ENCODE measurements around the gene DUOXA2.
A peak's percentile ranks its signal among the peaks of the same experiment; 100 is the strongest.

DUOXA2 gene

DNA sequence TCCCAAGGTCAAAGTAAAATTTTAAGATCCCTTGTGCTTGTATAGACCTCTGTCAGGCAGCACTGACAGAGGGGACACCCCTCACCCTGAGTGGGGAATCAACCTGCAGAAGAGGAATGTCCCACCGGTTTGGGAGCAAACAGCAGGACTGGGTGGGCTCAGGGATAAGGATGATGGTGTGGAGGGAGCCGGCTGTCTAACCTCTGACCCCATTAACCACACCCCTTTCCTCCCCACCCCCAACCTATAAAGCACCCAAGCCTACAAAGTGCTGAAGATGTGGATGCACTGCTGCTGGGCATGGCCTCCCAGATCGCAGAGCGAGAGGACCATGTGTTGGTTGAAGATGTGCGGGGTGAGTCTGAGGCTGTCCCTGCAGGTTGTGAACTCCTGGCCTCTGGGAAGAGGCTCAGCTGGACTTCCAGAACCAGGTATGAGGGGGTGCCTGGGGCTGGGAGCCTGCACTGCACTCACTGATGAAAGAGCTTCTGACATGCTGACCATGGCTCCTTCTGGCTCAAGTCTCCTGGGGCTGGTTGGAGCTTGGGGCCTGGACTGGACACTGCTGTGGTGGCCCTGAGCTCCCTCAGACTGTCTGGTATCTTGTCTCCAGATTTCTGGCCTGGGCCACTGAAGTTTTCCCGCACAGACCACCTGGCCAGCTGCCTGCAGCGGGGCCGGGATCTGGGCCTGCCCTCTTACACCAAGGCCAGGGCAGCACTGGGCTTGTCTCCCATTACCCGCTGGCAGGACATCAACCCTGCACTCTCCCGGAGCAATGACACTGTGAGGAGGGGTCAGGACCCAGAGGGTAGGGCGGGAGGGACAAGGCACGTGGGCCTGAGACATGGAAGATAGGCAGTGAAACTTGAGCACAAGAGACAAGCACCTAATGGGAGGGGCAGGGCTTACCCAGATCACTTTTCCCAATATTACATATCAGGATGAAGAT is 25.0 kb downstream of the DUOXA2 start:
- DNase-seq: no peak

DNA sequence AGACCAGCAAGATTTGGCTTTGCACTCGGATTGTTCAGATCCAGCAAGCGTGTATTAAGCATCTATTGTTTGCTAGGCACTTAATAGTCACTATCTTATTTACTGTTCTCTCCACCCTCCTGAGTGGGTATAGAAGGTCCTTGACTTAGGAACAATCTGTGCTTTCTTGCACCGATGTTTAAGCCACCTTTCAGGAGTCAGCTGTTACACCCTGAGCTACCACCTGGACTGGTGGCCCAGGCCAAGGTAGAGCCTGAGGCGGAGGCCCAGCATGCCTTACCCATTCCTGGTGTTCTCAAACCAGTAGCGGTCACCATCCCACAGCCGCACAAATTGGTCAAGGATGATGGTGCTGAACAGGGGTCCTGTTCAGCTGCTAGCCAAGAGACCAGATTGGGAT is 25.6 kb downstream of the DUOXA2 start:
- no peak for DNase-seq

DNA sequence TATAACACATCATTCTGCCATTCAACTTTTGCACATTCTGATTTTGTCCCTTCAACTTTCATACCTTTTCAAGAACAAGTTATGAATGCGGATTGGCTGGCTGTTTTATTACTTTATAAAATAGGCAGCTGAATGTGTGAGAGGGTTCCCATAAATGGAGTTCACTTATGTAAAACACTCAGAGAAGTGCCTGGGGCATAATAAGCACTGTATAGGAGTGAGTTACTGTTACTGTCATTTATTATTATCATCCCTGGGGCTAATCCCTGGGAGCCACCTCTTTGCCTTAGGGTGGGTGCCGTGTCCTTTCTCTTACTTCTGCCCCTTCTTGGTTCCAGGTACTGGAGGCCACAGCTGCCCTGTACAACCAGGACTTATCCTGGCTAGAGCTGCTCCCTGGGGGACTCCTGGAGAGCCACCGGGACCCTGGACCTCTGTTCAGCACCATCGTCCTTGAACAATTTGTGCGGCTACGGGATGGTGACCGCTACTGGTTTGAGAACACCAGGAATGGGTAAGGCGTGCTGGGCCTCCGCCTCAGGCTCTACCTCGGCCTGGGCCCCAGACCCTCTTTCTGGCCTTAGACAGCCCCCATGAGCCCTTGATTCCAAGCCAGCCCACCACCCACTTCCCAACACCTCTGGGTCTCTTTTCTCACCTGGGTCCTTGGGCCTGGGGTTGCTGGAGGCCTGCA is 26.6 kb downstream of the DUOXA2 start:
- DNase-seq: no peak

DNA sequence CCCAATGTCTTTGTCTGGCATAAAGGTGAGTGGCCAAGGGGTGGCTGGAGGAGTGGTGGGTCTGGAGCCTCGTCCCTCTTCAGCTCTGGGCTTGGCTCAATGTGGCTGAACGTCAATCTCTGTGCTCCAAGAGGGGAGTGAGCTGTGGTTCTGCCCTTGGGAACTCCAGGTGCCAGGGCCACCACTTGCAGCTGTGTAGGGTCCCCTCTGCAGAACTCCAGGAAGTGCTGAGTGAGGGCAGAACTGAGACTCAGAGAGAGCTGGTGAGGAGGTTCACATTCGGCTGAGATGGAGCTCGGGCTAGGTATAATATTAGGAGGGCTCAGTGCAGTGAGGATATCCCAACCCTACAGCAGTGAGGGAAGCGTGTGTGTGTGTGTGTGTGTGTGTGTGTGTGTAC is 27.3 kb downstream of the DUOXA2 start:
- no peak for DNase-seq

DNA sequence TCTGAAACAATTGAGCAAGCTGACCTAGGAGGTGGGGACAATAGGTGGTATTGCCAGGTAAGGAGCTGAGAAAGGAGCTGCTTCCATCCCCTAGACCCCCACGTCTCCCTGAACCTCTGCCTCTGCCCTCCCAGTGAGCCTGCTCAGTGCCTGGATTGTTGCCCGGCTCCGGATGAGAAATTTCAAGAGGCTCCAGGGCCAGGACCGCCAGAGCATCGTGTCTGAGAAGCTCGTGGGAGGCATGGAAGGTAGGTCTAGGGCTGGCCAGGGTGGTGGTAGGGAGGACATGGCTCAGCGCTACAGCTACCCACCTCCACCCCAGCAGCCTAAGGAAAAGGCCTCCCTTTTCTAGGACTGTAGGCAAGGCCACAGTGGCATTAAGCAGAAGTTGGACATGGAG is 28.9 kb downstream of the DUOXA2 start:
- DNase-seq: no peak

GRCh38 chr15:45143946-45144345 is 29.8 kb downstream of the DUOXA2 start:
- no peak for DNase-seq

DNA sequence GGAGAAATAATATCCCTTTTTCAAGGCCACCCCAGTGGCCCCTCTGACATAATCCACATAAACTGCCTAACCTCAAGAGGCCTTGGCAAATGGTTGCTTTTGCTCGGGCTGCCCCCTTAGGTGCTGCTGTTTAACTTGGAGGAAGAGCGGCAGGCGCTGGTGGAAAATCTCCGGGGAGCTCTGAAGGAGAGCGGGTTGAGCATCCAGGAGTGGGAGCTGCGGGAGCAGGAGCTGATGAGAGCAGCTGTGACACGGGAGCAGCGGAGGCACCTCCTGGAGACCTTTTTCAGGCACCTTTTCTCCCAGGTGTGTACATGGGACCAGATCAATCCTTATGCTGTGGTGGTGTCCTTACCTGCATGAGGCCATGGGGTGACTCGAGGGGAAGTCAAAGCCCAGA is 30.6 kb downstream of the DUOXA2 start:
- DNase-seq: no peak

- DNase-seq: no peak
Observed at GRCh38 chr15:45146405-45146804, 32.3 kb downstream of the DUOXA2 start.

GRCh38 chr15:45147606-45148005 is 33.5 kb downstream of the DUOXA2 start:
- no peak for DNase-seq

- DNase-seq: no peak
Observed at GRCh38 chr15:45148076-45149059, 34.2 kb downstream of the DUOXA2 start.

- no peak for DNase-seq
Observed at GRCh38 chr15:45149060-45149459, 34.9 kb downstream of the DUOXA2 start.

- DNase-seq: no peak
Observed at GRCh38 chr15:45150481-45150880, 36.4 kb downstream of the DUOXA2 start.

DNA sequence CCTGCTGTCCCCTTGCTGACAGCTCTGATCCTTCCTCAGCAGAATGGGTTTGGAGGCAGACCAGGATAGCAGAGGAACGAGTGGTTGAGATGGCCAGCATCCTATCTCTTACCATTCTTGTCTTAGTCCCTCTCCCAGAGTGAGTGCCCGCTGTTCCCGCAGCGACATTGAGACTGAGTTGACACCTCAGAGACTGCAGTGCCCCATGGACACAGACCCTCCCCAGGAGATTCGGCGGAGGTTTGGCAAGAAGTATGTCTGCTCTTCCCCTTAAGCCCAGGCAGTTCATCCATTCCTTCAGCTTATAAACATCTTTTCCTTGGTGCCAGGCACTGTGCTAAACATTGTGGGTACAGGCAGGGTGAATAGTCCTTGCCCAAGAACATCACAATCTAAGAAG is 36.9 kb downstream of the DUOXA2 start:
- no peak for DNase-seq

DNA sequence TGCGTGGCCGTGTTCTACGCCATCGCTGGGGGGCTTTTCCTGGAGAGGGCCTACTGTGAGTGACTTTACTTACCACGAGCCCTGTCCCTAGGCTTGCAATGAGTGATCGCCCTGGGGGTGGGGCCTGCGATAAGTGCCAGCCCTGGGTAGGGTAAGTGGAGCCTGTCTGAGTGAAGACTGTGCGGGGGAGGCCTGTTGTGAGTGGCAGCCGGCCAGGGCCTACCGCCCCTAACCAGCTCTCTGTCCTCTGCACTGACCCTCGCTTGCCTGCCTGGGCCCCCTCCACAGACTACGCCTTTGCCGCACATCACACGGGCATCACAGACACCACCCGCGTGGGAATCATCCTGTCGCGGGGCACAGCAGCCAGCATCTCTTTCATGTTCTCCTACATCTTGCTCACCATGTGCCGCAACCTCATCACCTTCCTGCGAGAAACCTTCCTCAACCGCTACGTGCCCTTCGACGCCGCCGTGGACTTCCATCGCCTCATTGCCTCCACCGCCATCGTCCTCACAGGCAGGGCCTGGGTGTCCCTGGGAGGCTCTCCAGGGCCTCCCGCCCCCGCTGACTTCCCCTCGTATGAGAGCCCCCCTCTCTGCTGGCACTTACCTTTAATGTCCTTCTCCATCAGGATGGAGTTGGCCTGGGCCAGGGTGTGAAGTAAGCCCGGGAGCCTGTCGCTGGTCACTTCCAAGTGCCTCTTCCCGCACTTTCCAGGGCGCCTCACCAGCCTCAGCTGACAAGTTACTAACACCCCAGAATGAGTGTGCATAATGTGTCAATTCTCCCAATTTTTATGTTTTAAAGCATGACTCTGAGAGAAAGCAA is 38.1 kb downstream of the DUOXA2 start:
- DNase-seq: no peak

DNA sequence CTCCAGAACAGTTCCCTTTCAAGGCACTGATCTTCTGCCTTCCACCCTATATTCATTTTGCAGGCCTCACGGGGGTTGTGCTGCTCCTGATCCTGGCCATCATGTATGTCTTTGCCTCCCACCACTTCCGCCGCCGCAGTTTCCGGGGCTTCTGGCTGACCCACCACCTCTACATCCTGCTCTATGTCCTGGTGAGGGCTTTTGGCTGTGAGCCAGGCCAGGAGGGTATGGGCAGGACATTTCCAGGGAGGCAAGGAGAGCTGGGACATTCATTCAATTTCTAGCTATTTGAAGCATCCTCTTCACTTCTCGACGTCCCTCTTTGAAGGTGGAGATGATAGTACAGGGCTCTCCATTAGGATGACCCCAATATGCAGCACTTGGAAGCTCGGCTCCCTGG is 41.6 kb downstream of the DUOXA2 start:
- DNase-seq: no peak

DNA sequence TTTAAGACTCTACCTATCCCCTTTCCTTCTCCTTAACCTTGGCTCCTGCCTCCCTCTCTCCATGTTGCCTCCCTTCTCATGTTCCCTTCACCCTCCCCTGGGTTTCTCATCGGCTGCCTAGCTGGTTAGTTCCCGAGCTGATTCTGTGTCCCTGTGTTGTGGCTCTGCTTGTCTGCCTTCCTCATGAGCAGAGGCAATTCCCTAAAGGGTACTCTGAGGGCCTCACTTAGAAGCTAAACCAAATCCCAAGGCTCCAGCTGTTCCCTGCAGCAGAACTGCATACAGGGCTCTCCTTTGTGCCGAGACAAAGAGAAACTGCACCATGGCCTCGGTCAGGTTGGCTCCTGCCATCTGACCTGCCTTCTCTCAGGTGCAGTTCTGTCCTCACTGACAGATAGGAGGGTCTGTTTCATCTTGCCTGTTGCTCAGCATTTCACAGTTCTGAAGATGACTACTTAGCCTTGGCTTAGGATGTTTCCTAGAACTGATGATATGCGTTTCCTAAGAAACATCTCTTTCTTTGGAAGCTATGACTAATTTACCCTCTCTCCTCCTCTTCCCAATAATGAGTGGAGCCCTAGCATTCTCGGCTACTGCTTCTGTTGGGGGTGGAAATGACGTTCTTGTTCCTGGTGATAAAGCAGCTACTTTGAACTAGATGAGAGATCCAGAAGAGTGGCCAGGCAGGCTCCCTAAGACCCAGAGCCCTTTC is 42.8 kb downstream of the DUOXA2 start:
- DNase-seq: no peak

- DNase-seq: no peak
Observed at GRCh38 chr15:45157974-45158373, 43.8 kb downstream of the DUOXA2 start.

- no peak for DNase-seq
Observed at GRCh38 chr15:45161666-45162065, 47.5 kb downstream of the DUOXA2 start.

DNA sequence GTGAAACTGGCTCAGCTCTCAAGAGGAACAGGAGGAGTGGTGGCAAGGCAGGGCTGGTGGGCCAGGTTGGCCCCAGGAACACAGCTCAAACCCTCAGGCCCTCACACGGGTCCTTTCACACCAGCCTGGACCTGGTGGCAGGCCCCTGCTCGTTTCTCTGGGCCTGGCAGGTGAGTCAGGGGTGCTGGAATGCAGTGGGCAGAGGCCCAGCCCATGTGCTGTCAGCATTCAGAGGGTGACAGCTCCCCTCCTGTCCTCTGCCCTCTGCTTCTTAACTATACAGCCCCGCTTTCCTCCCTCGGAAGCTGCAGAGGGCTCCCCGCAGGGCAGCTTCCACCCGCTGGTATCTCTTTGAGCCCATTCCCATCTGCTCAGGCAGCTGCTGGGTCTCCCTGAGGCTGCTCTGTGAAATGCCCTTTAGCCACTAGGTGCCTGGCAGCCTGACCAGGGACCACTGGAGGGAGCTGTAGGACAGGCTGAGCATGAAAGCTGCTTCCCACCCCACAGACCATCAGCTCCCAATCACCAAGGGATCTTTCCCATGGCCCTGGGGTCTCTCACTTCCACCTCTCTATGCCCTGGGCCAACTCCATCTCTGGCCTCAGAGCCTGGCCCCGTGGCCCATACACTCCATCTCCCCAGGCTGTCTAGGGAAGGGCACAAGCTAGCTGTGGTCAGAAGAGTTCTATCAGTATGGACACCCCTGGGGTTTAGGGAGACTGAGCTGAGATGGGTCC is 48.8 kb downstream of the DUOXA2 start:
- peak; percentile 66 for DNase-seq

GRCh38 chr15:45163508-45163856 is 49.4 kb downstream of the DUOXA2 start:
- no peak for DNase-seq

GRCh38 chr15:45164914-45165313 is 50.8 kb downstream of the DUOXA2 start:
- no peak for DNase-seq

Data from activated T-cell treated with anti-CD3 and anti-CD28 coated beads, Interleukin-2, amount 50 U/mL, for 1 hour (primary cell).